ENCODE data around the gene CENPS. TPM values are rescaled to one million over a fixed set of nuclear protein-coding genes. Genes with fewer than 3 reads are reported as not detected.

CENPS gene
- 13.6 and 17.4 TPM in 2 replicates for total RNA-seq

DNA sequence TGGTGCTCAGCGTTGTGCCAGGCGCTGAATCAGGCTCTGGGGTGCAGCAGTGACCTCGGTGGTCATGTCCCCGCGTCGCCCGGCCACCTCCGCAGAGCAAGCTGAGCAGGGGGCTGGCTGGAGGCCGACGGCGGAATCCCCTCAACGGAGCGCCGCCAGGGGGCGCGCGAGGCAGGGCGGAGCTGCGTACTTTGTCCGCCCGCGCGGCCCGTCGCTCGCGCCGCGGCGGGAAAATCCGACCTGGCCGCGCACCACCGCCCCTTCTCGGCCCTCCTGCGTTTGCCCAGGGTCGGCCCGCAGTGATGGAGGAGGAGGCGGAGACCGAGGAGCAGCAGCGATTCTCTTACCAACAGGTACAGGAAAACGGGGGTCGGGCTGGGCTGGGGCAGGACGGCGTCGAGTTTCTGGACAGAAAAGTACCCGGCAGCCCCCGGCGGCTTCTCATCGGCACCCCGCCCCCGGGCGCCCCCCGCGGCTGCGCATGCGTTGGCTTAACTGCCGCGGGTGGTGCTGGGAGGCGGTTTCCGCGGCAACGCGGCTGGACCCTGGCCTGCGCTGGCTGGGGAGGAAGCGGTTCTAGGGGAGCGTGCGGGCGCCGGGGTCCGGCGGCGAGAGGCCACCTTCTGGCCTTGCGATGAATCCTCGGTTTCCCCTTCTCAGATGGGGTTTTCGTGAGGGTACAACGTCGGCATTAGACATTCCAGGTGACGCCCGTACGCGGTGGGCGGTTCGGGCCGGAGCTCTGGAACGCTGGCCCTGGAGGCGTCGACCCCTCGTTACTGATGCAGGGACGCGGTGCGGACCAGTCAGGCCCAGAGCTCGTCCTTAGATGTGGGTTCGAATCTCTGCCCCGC lies at the start of gene CENPS:
TSS of gene CENPS (plus strand) at position 218 of the 854 bp plus-strand sequence. CDS start at position 303, 85 bp downstream.
- Histone ChIP-seq H3K79me2 (ENCODE audit: insufficient read depth, low read length) (peaks cover 21% of the 10 kb centered on the region), H3K27me3 (ENCODE audit: insufficient read depth, low read length) (no peaks in the 10 kb centered on the region), H3K9me3 (ENCODE audit: low read depth, low read length) (no peaks in the 10 kb centered on the region), H3K4me2 (ENCODE audit: insufficient read depth, low read length) (peak within 1 kb of the TSS; percentile 90), H4K20me1 (ENCODE audit: insufficient read depth, low read length) (no peaks in the 10 kb centered on the region), H3K4me1 (ENCODE audit: insufficient read depth, low read length) (peaks cover 15% of the 10 kb centered on the region), H3K27ac (ENCODE audit: low read depth, low read length) (peak within 1 kb of the TSS; percentile 93), H2AFZ (ENCODE audit: low read length) (peak within 1 kb of the TSS; percentile 91), H3K4me3 (ENCODE audit: insufficient read depth, low read length) (peak within 1 kb of the TSS; percentile 99), H3K36me3 (ENCODE audit: insufficient read depth, low read length) (no peaks in the 10 kb centered on the region)
- TF ChIP-seq, protein P1, sequence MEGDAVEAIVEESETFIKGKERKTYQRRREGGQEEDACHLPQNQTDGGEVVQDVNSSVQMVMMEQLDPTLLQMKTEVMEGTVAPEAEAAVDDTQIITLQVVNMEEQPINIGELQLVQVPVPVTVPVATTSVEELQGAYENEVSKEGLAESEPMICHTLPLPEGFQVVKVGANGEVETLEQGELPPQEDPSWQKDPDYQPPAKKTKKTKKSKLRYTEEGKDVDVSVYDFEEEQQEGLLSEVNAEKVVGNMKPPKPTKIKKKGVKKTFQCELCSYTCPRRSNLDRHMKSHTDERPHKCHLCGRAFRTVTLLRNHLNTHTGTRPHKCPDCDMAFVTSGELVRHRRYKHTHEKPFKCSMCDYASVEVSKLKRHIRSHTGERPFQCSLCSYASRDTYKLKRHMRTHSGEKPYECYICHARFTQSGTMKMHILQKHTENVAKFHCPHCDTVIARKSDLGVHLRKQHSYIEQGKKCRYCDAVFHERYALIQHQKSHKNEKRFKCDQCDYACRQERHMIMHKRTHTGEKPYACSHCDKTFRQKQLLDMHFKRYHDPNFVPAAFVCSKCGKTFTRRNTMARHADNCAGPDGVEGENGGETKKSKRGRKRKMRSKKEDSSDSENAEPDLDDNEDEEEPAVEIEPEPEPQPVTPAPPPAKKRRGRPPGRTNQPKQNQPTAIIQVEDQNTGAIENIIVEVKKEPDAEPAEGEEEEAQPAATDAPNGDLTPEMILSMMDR (IDR thresholded peaks at IDR 0.05; ENCODE audit: extremely low read depth, low read depth, low read length): peak; percentile 83
- peak; percentile 100 for DNase-seq (ENCODE audit: insufficient read length, low spot score, missing footprints)

DNA sequence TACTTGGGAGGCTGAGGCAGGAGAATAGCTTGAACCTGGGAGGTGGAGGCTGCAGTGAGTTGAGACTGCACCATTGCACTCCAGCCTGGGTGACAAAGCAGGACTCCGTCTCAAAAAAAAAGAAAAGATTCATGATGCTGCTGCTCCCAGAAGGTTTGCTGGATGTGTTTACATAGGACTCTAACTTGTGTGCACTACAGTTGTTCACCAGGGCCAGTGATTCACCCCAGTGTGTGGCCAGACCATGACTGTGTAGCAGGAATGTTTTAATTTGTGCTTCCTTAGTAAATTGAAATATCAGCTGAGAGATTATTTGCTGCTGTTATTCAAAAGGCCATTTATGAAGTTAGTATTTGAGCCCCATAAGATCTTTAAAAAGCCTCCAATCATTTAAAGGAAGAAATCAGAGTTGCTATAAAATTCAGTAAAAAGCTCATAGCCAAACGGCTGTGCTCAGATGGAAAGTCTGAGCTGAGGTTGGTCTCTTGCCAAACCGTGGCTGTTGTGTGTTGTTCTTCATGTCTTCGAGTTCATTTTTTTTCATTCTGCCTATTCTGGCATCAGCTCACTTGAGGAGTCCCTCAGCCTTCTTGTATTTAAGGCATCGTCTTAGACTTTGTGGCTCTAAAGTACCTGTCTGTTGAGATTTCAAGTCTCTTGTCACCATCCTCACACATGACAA lies 49.5 kb upstream of the CENPS start:
- H3K27ac ChIP-seq (ENCODE audit: low read depth, low read length): peak overlapping the region; percentile 81
- H3K4me3 ChIP-seq (ENCODE audit: insufficient read depth, low read length): no peak overlapping the region

DNA sequence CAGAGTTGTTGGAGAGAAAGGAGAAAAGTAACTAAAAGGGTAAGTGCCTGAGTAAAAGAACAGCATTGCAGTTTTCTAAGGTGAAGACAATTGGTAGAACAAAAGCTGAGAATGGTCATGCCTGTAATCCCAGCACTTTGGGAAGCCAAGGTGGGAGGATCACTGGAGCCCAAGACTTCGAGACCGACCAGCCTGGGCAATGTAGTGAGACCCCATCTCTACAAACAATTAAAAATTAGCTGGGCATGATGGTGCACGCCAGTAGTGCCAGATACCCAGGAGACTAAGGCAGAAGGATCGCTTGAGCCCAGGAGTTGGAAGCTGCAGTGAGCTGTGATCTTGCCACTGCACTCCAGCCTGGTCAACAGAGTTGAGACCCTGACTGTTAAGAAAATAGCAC lies 46.6 kb upstream of the CENPS start:
- no peaks in the 10 kb centered on the region for H4K20me1 ChIP-seq (ENCODE audit: insufficient read depth, low read length)
- H2AFZ ChIP-seq (ENCODE audit: low read length): no peak overlapping the region
- TF ChIP-seq, protein P1 (IDR thresholded peaks at IDR 0.05; ENCODE audit: extremely low read depth, low read depth, low read length): no peak
- peaks cover under 1% of the 10 kb centered on the region for H3K36me3 ChIP-seq (ENCODE audit: insufficient read depth, low read length)
- DNase-seq (ENCODE audit: insufficient read length, low spot score, missing footprints): no peak
- no peak overlapping the region for H3K4me3 ChIP-seq (ENCODE audit: insufficient read depth, low read length)
- H3K27ac ChIP-seq (ENCODE audit: low read depth, low read length): no peak overlapping the region
- H3K27me3 ChIP-seq (ENCODE audit: insufficient read depth, low read length): no peaks in the 10 kb centered on the region
- H3K79me2 ChIP-seq (ENCODE audit: insufficient read depth, low read length): no peaks in the 10 kb centered on the region
- H3K9me3 ChIP-seq (ENCODE audit: low read depth, low read length): no peaks in the 10 kb centered on the region
- H3K4me2 ChIP-seq (ENCODE audit: insufficient read depth, low read length): no peak overlapping the region
- H3K4me1 ChIP-seq (ENCODE audit: insufficient read depth, low read length): peaks cover 27% of the 10 kb centered on the region

More for the DNA sequence above, 49.5 kb upstream of the CENPS start:
- Histone ChIP-seq H3K36me3 (ENCODE audit: insufficient read depth, low read length) (peaks cover 15% of the 10 kb centered on the region), H3K4me1 (ENCODE audit: insufficient read depth, low read length) (peaks cover 17% of the 10 kb centered on the region), H3K79me2 (ENCODE audit: insufficient read depth, low read length) (no peaks in the 10 kb centered on the region), H3K9me3 (ENCODE audit: low read depth, low read length) (no peaks in the 10 kb centered on the region), H3K4me2 (ENCODE audit: insufficient read depth, low read length) (peak overlapping the region; percentile 69), H2AFZ (ENCODE audit: low read length) (no peak overlapping the region), H4K20me1 (ENCODE audit: insufficient read depth, low read length) (no peaks in the 10 kb centered on the region), H3K27me3 (ENCODE audit: insufficient read depth, low read length) (no peaks in the 10 kb centered on the region)
- TF ChIP-seq, protein P1 (IDR thresholded peaks at IDR 0.05; ENCODE audit: extremely low read depth, low read depth, low read length): no peak
- peak; percentile 97 for DNase-seq (ENCODE audit: insufficient read length, low spot score, missing footprints)

DNA sequence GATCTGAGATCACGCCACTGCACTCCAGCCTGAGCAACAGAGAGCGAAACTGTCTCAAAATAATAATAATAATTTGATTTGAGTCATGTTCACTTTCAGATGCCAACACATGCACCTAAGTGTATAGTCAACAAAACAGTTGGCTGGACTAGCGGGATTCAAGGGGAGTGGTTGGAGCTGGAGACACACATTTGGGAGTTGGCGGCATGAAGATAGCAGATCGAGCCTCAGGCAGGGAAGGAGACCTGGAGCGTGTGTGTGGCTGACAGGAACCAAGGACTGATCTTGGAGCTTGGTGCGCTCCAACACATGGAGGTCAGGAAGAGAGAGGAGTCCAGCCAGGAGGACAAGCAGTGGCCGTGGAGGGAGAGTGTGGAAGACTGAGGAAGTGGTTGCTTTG lies 46.0 kb upstream of the CENPS start:
- Histone ChIP-seq H3K79me2 (ENCODE audit: insufficient read depth, low read length) (no peaks in the 10 kb centered on the region), H3K27ac (ENCODE audit: low read depth, low read length) (no peak overlapping the region), H3K27me3 (ENCODE audit: insufficient read depth, low read length) (no peaks in the 10 kb centered on the region), H3K4me2 (ENCODE audit: insufficient read depth, low read length) (no peak overlapping the region), H3K9me3 (ENCODE audit: low read depth, low read length) (no peaks in the 10 kb centered on the region), H4K20me1 (ENCODE audit: insufficient read depth, low read length) (no peaks in the 10 kb centered on the region), H3K36me3 (ENCODE audit: insufficient read depth, low read length) (no peaks in the 10 kb centered on the region), H2AFZ (ENCODE audit: low read length) (no peak overlapping the region), H3K4me1 (ENCODE audit: insufficient read depth, low read length) (peaks cover 27% of the 10 kb centered on the region), H3K4me3 (ENCODE audit: insufficient read depth, low read length) (no peak overlapping the region)
- TF ChIP-seq, protein P1 (IDR thresholded peaks at IDR 0.05; ENCODE audit: extremely low read depth, low read depth, low read length): no peak
- no peak for DNase-seq (ENCODE audit: insufficient read length, low spot score, missing footprints)

All from osteoblast (primary cell).